Measurements from ENCODE around the gene SPG7.
A peak's percentile ranks its signal among the peaks of the same experiment; 100 is the strongest.

SPG7 gene

DNA sequence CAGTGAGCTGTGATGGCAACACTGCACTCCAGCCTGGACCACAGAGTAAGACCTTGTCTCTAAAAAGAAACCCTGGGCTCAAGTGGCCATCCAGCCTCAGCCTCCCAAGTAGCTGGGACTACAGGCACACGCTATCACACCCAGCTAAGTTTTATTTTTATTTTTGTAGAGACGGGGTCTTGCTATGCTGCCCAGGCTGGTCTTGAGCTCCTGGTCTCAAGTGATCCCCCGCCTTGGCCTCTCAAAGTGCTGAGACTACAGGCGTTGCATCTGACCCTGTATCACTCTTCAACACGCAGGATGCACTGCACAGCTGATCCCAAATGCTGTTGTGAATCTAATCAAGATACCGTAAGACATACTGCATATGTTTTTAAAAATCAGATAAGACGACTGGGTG is 40.8 kb upstream of the SPG7 start:
- no peak overlapping the region for H3K4me3 ChIP-seq (replicated peaks in 1 of 2; ENCODE audit: low read depth in 2 of 2, low read length in 2 of 2)
- TF ChIP-seq, protein P1, sequence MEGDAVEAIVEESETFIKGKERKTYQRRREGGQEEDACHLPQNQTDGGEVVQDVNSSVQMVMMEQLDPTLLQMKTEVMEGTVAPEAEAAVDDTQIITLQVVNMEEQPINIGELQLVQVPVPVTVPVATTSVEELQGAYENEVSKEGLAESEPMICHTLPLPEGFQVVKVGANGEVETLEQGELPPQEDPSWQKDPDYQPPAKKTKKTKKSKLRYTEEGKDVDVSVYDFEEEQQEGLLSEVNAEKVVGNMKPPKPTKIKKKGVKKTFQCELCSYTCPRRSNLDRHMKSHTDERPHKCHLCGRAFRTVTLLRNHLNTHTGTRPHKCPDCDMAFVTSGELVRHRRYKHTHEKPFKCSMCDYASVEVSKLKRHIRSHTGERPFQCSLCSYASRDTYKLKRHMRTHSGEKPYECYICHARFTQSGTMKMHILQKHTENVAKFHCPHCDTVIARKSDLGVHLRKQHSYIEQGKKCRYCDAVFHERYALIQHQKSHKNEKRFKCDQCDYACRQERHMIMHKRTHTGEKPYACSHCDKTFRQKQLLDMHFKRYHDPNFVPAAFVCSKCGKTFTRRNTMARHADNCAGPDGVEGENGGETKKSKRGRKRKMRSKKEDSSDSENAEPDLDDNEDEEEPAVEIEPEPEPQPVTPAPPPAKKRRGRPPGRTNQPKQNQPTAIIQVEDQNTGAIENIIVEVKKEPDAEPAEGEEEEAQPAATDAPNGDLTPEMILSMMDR (IDR thresholded peaks at IDR 0.05; ENCODE audit: low read depth, low read length): no peak

DNA sequence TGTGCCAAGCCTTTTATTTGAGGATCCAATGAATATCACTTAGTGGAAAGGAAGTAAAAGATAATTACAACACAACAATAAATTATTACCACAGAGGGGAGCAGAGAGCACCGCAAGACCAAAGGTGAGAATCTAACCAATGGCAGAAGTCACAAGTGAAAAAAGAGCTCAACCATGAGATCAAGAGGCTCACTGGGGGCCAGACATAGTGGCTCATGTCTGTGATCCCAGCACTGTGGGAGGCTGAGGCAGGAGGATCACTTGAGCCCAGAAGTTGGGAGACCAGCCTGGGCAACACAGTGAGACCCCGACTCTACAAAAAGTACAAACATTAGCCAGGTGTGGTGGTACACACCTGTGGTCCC is 35.5 kb upstream of the SPG7 start:
- no peak for DNase-seq (ENCODE audit: low read depth in 2 of 2)
- H3K4me3 ChIP-seq (replicated peaks in 1 of 2; ENCODE audit: low read depth in 2 of 2, low read length in 2 of 2): no peak overlapping the region
- TF ChIP-seq, protein P1 (IDR thresholded peaks at IDR 0.05; ENCODE audit: low read depth, low read length): no peak

More for the DNA sequence above, 40.8 kb upstream of the SPG7 start:
- DNase-seq (ENCODE audit: low read depth in 2 of 2): no peak

- DNase-seq (ENCODE audit: low read depth in 2 of 2): no peak
- TF ChIP-seq, protein P1 (IDR thresholded peaks at IDR 0.05; ENCODE audit: low read depth, low read length): no peak
- H3K4me3 ChIP-seq (replicated peaks in 1 of 2; ENCODE audit: low read depth in 2 of 2, low read length in 2 of 2): no peak overlapping the region
Observed at GRCh38 chr16:89473136-89473712, 35.0 kb upstream of the SPG7 start.

DNA sequence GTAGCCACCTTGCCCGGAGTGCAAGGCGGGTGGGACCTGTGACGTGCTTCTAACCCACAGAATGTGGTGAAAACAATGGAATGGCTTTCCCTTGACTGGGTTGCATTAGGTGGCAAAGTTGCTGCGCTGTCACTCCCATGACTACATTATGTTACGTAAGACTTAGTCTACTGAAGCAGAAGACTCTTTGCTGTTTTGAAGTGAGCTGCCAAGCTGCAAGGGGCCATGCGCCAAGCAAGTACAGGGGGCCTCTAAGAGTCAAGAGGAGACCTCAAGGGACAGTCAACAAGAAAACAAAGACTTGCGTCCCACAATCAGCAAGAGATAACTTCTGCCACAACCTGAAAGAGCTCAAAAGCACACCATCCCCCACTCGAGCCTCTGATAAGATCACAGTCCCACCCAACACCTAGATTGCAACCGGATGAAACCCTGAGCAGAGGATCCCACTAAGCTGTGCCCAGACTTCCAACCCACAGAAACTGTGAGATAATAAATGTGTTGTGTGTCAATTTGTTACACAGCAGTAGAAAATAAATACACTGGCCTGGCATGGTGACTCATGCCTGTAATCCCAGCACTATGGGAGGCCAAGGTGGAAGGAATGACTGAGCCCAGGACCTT is 34.3 kb upstream of the SPG7 start:
- DNase-seq (ENCODE audit: low read depth in 2 of 2): peak; percentile 61 to 83
- TF ChIP-seq, protein P1 (IDR thresholded peaks at IDR 0.05; ENCODE audit: low read depth, low read length): no peak
- H3K4me3 ChIP-seq (replicated peaks in 1 of 2; ENCODE audit: low read depth in 2 of 2, low read length in 2 of 2): no peak overlapping the region

- TF ChIP-seq, protein P1 (IDR thresholded peaks at IDR 0.05; ENCODE audit: low read depth, low read length): no peak
- H3K4me3 ChIP-seq (replicated peaks in 1 of 2; ENCODE audit: low read depth in 2 of 2, low read length in 2 of 2): no peak overlapping the region
- DNase-seq (ENCODE audit: low read depth in 2 of 2): no peak
Observed at GRCh38 chr16:89475144-89475543, 33.1 kb upstream of the SPG7 start.

- TF ChIP-seq, protein P1 (IDR thresholded peaks at IDR 0.05; ENCODE audit: low read depth, low read length): no peak
- DNase-seq (ENCODE audit: low read depth in 2 of 2): no peak
- H3K4me3 ChIP-seq (replicated peaks in 1 of 2; ENCODE audit: low read depth in 2 of 2, low read length in 2 of 2): no peak overlapping the region
Observed at GRCh38 chr16:89476379-89476778, 31.8 kb upstream of the SPG7 start.

Data from cardiac fibroblast (primary cell).